Astrocyte (in vitro differentiated cells and primary cell): ENCODE results near the gene SDHAF2. TPM values are rescaled to one million over a fixed set of nuclear protein-coding genes. Genes with fewer than 3 reads are reported as not detected.

ENCODE experiments used
- DNase-seq: peaks from one replicate; pipeline ENCODE4 v3.0.0-alpha.2; 2010; ENCODE audit warnings: low read depth
- FAIRE-seq: peaks from 2 replicates; lab custom pipeline; 2011; peaks lifted over from hg19 to GRCh38; lab: Jason Lieb, UNC
- H2AFZ ChIP-seq: 2 replicates; pipeline ENCODE4 v1.6.0; 2012; ENCODE audit warnings: low read depth, low read length, inconsistent platforms
- H3K27ac ChIP-seq: 2 replicates; pipeline ENCODE4 v1.5.1; 2011; ENCODE audit warnings: low read depth, low read length, inconsistent platforms
- H3K27me3 ChIP-seq: 2 replicates; pipeline ENCODE4 v1.6.0; 2011; ENCODE audit warnings: low read length, inconsistent platforms; ENCODE audit not compliant: insufficient read depth
- H3K36me3 ChIP-seq: 2 replicates; pipeline ENCODE4 v1.5.1; 2011; ENCODE audit warnings: low read length, inconsistent platforms; ENCODE audit not compliant: insufficient read depth
- H3K4me1 ChIP-seq: 2 replicates; pipeline ENCODE4 v1.5.1; 2011; ENCODE audit warnings: low read length, inconsistent platforms; ENCODE audit not compliant: insufficient read depth
- H3K4me2 ChIP-seq: 2 replicates; pipeline ENCODE4 v1.6.0; 2012; ENCODE audit warnings: low read length, inconsistent platforms
- H3K4me3 ChIP-seq: 2 replicates; pipeline ENCODE4 v1.5.1; 2011; ENCODE audit warnings: low read depth, mild to moderate bottlenecking, low read length, inconsistent platforms; ENCODE audit not compliant: insufficient read depth
- H3K79me2 ChIP-seq: 2 replicates; pipeline ENCODE4 v1.6.0; 2012; ENCODE audit warnings: mild to moderate bottlenecking, low read length, inconsistent platforms; ENCODE audit not compliant: insufficient read depth
- H3K9ac ChIP-seq: 2 replicates; pipeline ENCODE4 v1.6.0; 2012; ENCODE audit warnings: mild to moderate bottlenecking, low read length, inconsistent platforms
- H3K9me3 ChIP-seq: 2 replicates; pipeline ENCODE4 v1.5.1; 2012; ENCODE audit warnings: low read depth, mild to moderate bottlenecking, low read length, inconsistent platforms; ENCODE audit not compliant: insufficient read depth
- H4K20me1 ChIP-seq: 2 replicates; pipeline ENCODE4 v1.6.0; 2012; ENCODE audit warnings: low read length, inconsistent platforms; ENCODE audit not compliant: insufficient read depth
- H3K27ac Mint-ChIP-seq: one replicate; pipeline ENCODE4 v1.8.0; 2021; ENCODE audit warnings: mild to moderate bottlenecking, mixed read lengths; ENCODE audit not compliant: unreplicated experiment
- H3K27me3 Mint-ChIP-seq: one replicate; pipeline ENCODE4 v1.8.0; 2021; ENCODE audit warnings: low read depth, mixed read lengths; ENCODE audit not compliant: unreplicated experiment
- H3K36me3 Mint-ChIP-seq: one replicate; pipeline ENCODE4 v1.8.0; 2021; ENCODE audit warnings: low read depth, mixed read lengths; ENCODE audit not compliant: unreplicated experiment
- H3K4me1 Mint-ChIP-seq: one replicate; pipeline ENCODE4 v1.8.0; 2021; ENCODE audit warnings: low read depth, mixed read lengths; ENCODE audit not compliant: unreplicated experiment
- H3K4me3 Mint-ChIP-seq: one replicate; pipeline ENCODE4 v1.8.0; 2021; ENCODE audit warnings: mild to moderate bottlenecking, moderate library complexity, mixed read lengths; ENCODE audit not compliant: unreplicated experiment
- H3K9me3 Mint-ChIP-seq: one replicate; pipeline ENCODE4 v1.8.0; 2021; ENCODE audit warnings: mild to moderate bottlenecking, mixed read lengths; ENCODE audit not compliant: unreplicated experiment
- EZH2 ChIP-seq: IDR thresholded peaks from 2 replicates; pipeline ENCODE4 v1.6.1; 2012; ENCODE audit warnings: mild to moderate bottlenecking, low read length, inconsistent platforms; ENCODE audit not compliant: insufficient read depth
- total RNA-seq: library from RNA; stranded (reverse); gene quantifications from 2 replicates; pipeline ENCODE4 v1.2.1, GENCODE V29; 2021
- TF ChIP-seq, protein P1 (sequence below): IDR thresholded peaks from 2 replicates; pipeline ENCODE4 v1.5.1; 2011; ENCODE audit warnings: low read depth, mild to moderate bottlenecking, inconsistent platforms, low read length, moderate library complexity; ENCODE audit not compliant: insufficient read depth

Gene SDHAF2
- total RNA-seq, 1 donor from 2014 or later: 38.8 TPM

DNA sequence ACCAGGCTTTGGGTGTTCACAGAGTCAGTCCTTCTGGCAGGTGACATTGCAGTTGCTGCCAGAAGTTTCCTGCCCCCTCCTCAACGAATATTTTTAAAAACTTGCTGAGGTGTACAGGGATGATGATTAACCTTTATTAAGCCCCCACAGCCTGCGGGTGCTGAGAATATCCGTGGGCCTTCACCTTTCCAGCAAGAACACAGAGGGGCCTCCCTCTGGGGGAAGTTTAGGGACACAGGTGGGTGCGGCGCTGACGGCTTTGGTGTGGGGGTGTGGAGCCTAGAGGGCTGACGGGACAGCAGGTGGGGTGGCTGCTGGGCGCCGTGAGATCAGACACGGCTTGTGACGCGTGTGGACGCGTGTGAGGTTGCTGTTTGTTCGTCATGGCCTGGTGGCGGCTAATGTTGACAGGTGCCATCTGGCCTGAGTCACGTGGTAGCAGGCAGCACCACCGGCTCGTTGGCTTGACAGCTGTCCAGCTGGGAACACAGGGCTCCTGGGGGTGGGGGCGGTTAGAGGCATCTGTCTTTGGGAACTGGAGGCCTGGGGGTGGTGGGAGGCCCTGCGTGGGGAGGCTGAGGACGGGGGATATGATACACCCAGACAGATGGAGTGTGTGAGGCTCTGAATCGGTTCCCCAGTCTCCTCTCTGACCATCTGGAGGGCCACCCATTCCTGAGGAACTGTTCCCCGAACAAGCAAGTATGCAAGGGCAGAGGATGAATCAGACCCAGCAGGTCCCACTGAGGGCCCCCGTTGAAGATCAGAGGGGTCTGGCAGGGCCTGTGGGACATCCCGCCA lies 66.1 kb downstream of the SDHAF2 start:
- Histone ChIP-seq H3K36me3 (no peaks in the 10 kb centered on the region), H3K79me2 (no peaks in the 10 kb centered on the region), H3K9me3 (no peaks in the 10 kb centered on the region), H3K4me1 (no peaks in the 10 kb centered on the region), H4K20me1 (no peaks in the 10 kb centered on the region), H3K27ac (no peak overlapping the region), H3K27me3 (peaks cover 7% of the 10 kb centered on the region), H3K4me2 (no peak overlapping the region), H2AFZ (no peak overlapping the region), H3K4me3 (no peak overlapping the region), H3K9ac (no peak overlapping the region)
- DNase-seq (no peak), FAIRE-seq (no peak)
- no peak overlapping the region for H3K4me3 Mint-ChIP-seq
- peaks cover 24% of the 10 kb centered on the region for H3K27me3 Mint-ChIP-seq
- no peak overlapping the region for H3K27ac Mint-ChIP-seq
- no peaks in the 10 kb centered on the region for H3K36me3 Mint-ChIP-seq
- TF ChIP-seq, protein P1, sequence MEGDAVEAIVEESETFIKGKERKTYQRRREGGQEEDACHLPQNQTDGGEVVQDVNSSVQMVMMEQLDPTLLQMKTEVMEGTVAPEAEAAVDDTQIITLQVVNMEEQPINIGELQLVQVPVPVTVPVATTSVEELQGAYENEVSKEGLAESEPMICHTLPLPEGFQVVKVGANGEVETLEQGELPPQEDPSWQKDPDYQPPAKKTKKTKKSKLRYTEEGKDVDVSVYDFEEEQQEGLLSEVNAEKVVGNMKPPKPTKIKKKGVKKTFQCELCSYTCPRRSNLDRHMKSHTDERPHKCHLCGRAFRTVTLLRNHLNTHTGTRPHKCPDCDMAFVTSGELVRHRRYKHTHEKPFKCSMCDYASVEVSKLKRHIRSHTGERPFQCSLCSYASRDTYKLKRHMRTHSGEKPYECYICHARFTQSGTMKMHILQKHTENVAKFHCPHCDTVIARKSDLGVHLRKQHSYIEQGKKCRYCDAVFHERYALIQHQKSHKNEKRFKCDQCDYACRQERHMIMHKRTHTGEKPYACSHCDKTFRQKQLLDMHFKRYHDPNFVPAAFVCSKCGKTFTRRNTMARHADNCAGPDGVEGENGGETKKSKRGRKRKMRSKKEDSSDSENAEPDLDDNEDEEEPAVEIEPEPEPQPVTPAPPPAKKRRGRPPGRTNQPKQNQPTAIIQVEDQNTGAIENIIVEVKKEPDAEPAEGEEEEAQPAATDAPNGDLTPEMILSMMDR: no peak
- no peak for TF ChIP-seq EZH2
- H3K9me3 Mint-ChIP-seq: no peaks in the 10 kb centered on the region
- H3K4me1 Mint-ChIP-seq: peaks cover under 1% of the 10 kb centered on the region

Other genes with a start within 250 kb of the SDHAF2 start
- gene PGA3, start 226.6 kb upstream of the SDHAF2 start, total RNA-seq: 0.43 TPM in 1 of 2 replicates, not detected in the other
- gene PGA4, start 207.8 kb upstream of the SDHAF2 start, total RNA-seq: 0.79 and 0.86 TPM in 2 replicates
- 0.79 and 1.4 TPM in 2 replicates for gene PGA5, start 188.9 kb upstream of the SDHAF2 start, total RNA-seq
- gene VWCE, start 134.8 kb upstream of the SDHAF2 start, total RNA-seq: 12.2 and 17.7 TPM in 2 replicates
- gene DDB1, start 97.0 kb upstream of the SDHAF2 start, total RNA-seq: 222 and 251 TPM in 2 replicates
- 23.8 and 23.9 TPM in 2 replicates for gene TKFC, start 96.9 kb upstream of the SDHAF2 start, total RNA-seq
- gene CYB561A3, start 68.2 kb upstream of the SDHAF2 start, total RNA-seq: 26.4 and 29.2 TPM in 2 replicates
- 32.9 and 36.8 TPM in 2 replicates for gene TMEM138, start 67.8 kb upstream of the SDHAF2 start, total RNA-seq
- 7.8 and 8.3 TPM in 2 replicates for gene TMEM216, start 37.5 kb upstream of the SDHAF2 start, total RNA-seq
- gene CPSF7, start 149 bp upstream of the SDHAF2 start, total RNA-seq: 56.3 and 63.2 TPM in 2 replicates
- 0.09 and 0.12 TPM in 2 replicates for gene LRRC10B, start 78.6 kb downstream of the SDHAF2 start, total RNA-seq
- gene SYT7, start 151.0 kb downstream of the SDHAF2 start, total RNA-seq: 3.7 and 3.8 TPM in 2 replicates